HCT116 (cell line): Measurements from ENCODE around the gene OVOL2. TPM values are rescaled to one million over a fixed set of nuclear protein-coding genes. Genes with fewer than 3 reads are reported as not detected.

Experiments used
- ATAC-seq: fragments of 200-7000 bp; cut with Tn5 transposase; 2 replicates; pipeline ENCODE4 v1.9.1; 2020; ENCODE audit warnings: mild to moderate bottlenecking, moderate library complexity
- BruUV-seq: library from RNA; stranded (reverse); fragments of 400-500 nt; replicated peaks from 2 replicates; lab custom pipeline; 2021; lab: Mats Ljungman, UMichigan
- CTCF ChIA-PET: fragments of 300-600 bp; sonication (Branson Sonifier 250); formaldehyde crosslinking; loops from one replicate; lab custom pipeline; 2021; ENCODE audit warnings: antibody characterized with exemption; lab: Charles Lee
- POLR2A ChIA-PET: fragments of 300-600, 350-600 bp; sonication (Branson Sonifier 250); formaldehyde crosslinking; loops from one replicate; lab custom pipeline; 2021; ENCODE audit warnings: antibody characterized with exemption; lab: Charles Lee
- RAD21 ChIA-PET, 2 experiments: fragments of 300-600 bp; sonication (Branson Sonifier 250); formaldehyde crosslinking; loops; one replicate each; lab custom pipeline; 2023; ENCODE audit warnings: low total read pairs in 2 of 2; ENCODE audit not compliant: uncharacterized antibody in 2 of 2, unreplicated experiment in 2 of 2, low non-redundant PET in 1 of 2; lab: Charles Lee
- DNase-seq: peaks from one replicate; pipeline ENCODE4 v3.0.0-alpha.2; 2010; ENCODE audit warnings: low read depth, low spot score
- H2AFZ ChIP-seq: fragments of 200-600 bp; shearing (Covaris generic), sonication (generic); 2 replicates; pipeline ENCODE4 v1.6.1; 2017; ENCODE audit warnings: low read depth, mixed run types, mixed read lengths, antibody characterized with exemption, low read length; ENCODE audit not compliant: poor library complexity, severe bottlenecking
- H3K27ac ChIP-seq: 2 replicates; pipeline ENCODE4 v1.5.1; 2012; ENCODE audit warnings: low read depth, low read length
- H3K27me3 ChIP-seq: fragments of 200-600 bp; sonication (generic); 2 replicates; pipeline ENCODE4 v1.6.1; 2016; ENCODE audit warnings: mixed run types, low read length, mixed read lengths; ENCODE audit not compliant: insufficient read depth
- H3K36me3 ChIP-seq, 2 experiments: fragments of 200-500 bp in 1 of 2; fragments of 200-600 bp in 1 of 2; sonication (Bioruptor generic) in 1 of 2; sonication (generic) in 1 of 2; 2 replicates each; pipeline versions ENCODE4 v1.5.1 to v1.6.1; 2014 to 2016; ENCODE audit warnings: low read length in 2 of 2, inconsistent platforms in 1 of 2, mixed read lengths in 1 of 2, mixed run types in 1 of 2; ENCODE audit not compliant: insufficient read depth in 2 of 2, control insufficient read depth in 1 of 2
- H3K4me1 ChIP-seq, 2 experiments: fragments of 200-600 bp in 1 of 2; sonication (generic) in 1 of 2; 2 replicates each; pipeline versions ENCODE4 v1.5.1 to v1.6.1; 2012 to 2017; ENCODE audit warnings: low read length in 2 of 2, inconsistent platforms in 1 of 2, mild to moderate bottlenecking in 1 of 2, mixed read lengths in 1 of 2, mixed run types in 1 of 2, moderate library complexity in 1 of 2; ENCODE audit not compliant: insufficient read depth in 2 of 2, control insufficient read depth in 1 of 2
- H3K4me2 ChIP-seq: fragments of 200-600 bp; sonication (generic); 2 replicates; pipeline ENCODE4 v1.6.1; 2017; ENCODE audit warnings: mixed run types, low read length, mixed read lengths
- H3K4me3 ChIP-seq, 2 experiments: fragments of 200-600 bp in 1 of 2; sonication (generic) in 1 of 2; replicated peaks in 1 of 2; 2 replicates each; pipeline ENCODE4 v1.5.1; 2011 to 2016; ENCODE audit warnings: low read length in 2 of 2, control low read depth in 1 of 2, low read depth in 1 of 2, mild to moderate bottlenecking in 1 of 2, mixed read lengths in 1 of 2, mixed run types in 1 of 2
- H3K79me2 ChIP-seq: fragments of 200-600 bp; sonication (generic); 2 replicates; pipeline ENCODE4 v1.6.1; 2017; ENCODE audit warnings: mild to moderate bottlenecking, mixed run types, low read length, moderate library complexity, mixed read lengths; ENCODE audit not compliant: insufficient read depth
- H3K9ac ChIP-seq: fragments of 200-600 bp; sonication (generic); 2 replicates; pipeline ENCODE4 v1.6.1; 2016; ENCODE audit warnings: low read length, mixed read lengths
- H3K9me2 ChIP-seq: fragments of 200-600 bp; sonication (generic), shearing (Covaris generic); 2 replicates; pipeline ENCODE4 v1.6.1; 2017; ENCODE audit warnings: mixed run types, mild to moderate bottlenecking, moderate library complexity; ENCODE audit not compliant: insufficient read depth
- H3K9me3 ChIP-seq, 2 experiments: fragments of 200-500 bp in 1 of 2; fragments of 200-600 bp in 1 of 2; sonication (Bioruptor generic) in 1 of 2; sonication (generic) in 1 of 2; 2 replicates each; pipeline ENCODE4 v1.6.1; 2014 to 2017; ENCODE audit warnings: low read length in 2 of 2, mixed read lengths in 2 of 2, inconsistent platforms in 1 of 2, low read depth in 1 of 2, mild to moderate bottlenecking in 1 of 2, mixed run types in 1 of 2, moderate library complexity in 1 of 2; ENCODE audit not compliant: control insufficient read depth in 1 of 2, insufficient read depth in 1 of 2
- H4K20me1 ChIP-seq: fragments of 200-600 bp; sonication (generic), shearing (Covaris generic); 2 replicates; pipeline ENCODE4 v1.6.1; 2017; ENCODE audit warnings: mixed run types, mild to moderate bottlenecking, moderate library complexity; ENCODE audit not compliant: insufficient read depth
- ATF3 ChIP-seq: IDR thresholded peaks from 2 replicates; pipeline ENCODE4 v1.6.1; 2012
- CBX3 ChIP-seq: IDR thresholded peaks from 2 replicates; pipeline ENCODE4 v1.6.1; 2012; ENCODE audit warnings: low read depth
- EGR1 ChIP-seq: IDR thresholded peaks from 2 replicates; pipeline ENCODE4 v1.6.1; 2012; ENCODE audit warnings: low read depth
- ELF1 ChIP-seq: IDR thresholded peaks from 2 replicates; pipeline ENCODE4 v1.6.1; 2012; ENCODE audit warnings: low read depth, borderline replicate concordance
- EZH2 ChIP-seq: fragments of 200-600 bp; sonication (generic); IDR thresholded peaks from 2 replicates; pipeline ENCODE4 v1.6.1; 2017; ENCODE audit warnings: antibody characterized with exemption, mixed run types
- EZH2phosphoT487 ChIP-seq: fragments of 200-600 bp; IDR thresholded peaks from 2 replicates; pipeline ENCODE4 v1.6.1; 2018; ENCODE audit warnings: antibody characterized with exemption, borderline replicate concordance
- FOSL1 ChIP-seq: IDR thresholded peaks from 2 replicates; pipeline ENCODE4 v1.6.1; 2012; ENCODE audit warnings: low read depth
- JUND ChIP-seq: IDR thresholded peaks from 2 replicates; pipeline ENCODE4 v1.6.1; 2012
- MAX ChIP-seq: IDR thresholded peaks from 2 replicates; pipeline ENCODE4 v1.6.1; 2012
- RAD21 ChIP-seq: IDR thresholded peaks from 2 replicates; pipeline ENCODE4 v1.6.1; 2012; ENCODE audit warnings: low read depth, mild to moderate bottlenecking
- SP1 ChIP-seq: IDR thresholded peaks from 2 replicates; pipeline ENCODE4 v1.6.1; 2012; ENCODE audit warnings: low read depth
- SRF ChIP-seq: IDR thresholded peaks from 2 replicates; pipeline ENCODE4 v1.6.1; 2012; ENCODE audit warnings: low read depth
- TCF7L2 ChIP-seq: IDR thresholded peaks from 2 replicates; pipeline ENCODE4 v1.7.0; 2011; ENCODE audit warnings: borderline replicate concordance, inconsistent platforms; ENCODE audit not compliant: insufficient read depth, insufficient read length; ENCODE audit errors: extremely low read depth
- ZFX ChIP-seq: fragments of 450-650 bp; IDR thresholded peaks from 2 replicates; pipeline ENCODE4 v1.6.1; 2017
- intact Hi-C: fragments of 100-400 bp; cut with micrococcal nuclease; formaldehyde crosslinking; loops from 2 replicates; pipeline ENCODE4 v1.10.0; 2022
- total RNA-seq: library from RNA; stranded (reverse); gene quantifications from one replicate; pipeline ENCODE4 v1.2.1, GENCODE V29; 2021; ENCODE audit not compliant: unreplicated experiment
- TF ChIP-seq, protein P1 (sequence below): IDR thresholded peaks from 2 replicates; pipeline ENCODE4 v1.6.1; 2011; ENCODE audit warnings: mild to moderate bottlenecking, low read length, moderate library complexity; ENCODE audit not compliant: insufficient replicate concordance; ENCODE audit errors: extremely low read depth
- TF ChIP-seq, protein P2 (sequence below): IDR thresholded peaks from 2 replicates; pipeline ENCODE4 v1.6.1; 2012; ENCODE audit warnings: low read depth

OVOL2 gene
- total RNA-seq, 1 experiment from 2014 or later, result 0.86 TPM

GRCh38 chr20:18046535-18046934 is 11.2 kb downstream of the OVOL2 start:
- POLR2A ChIA-PET, result no interaction called here
- CTCF ChIA-PET, result no interaction called here
- ATAC-seq (no peak), DNase-seq (no peak)
- no peak overlapping the region for H3K4me3 ChIP-seq
- no peaks in the 10 kb centered on the region for H3K27me3 ChIP-seq
- RAD21 ChIA-PET, result no interaction called here
- H3K9me3 ChIP-seq, result peaks cover 0 to 5% of the 10 kb centered on the region in 2 experiments; a peak in 1 of 4 replicates
- intact Hi-C loops, result no loop called here
- BruUV-seq, result no TSS peak
- H3K4me1 ChIP-seq, result no peaks in the 10 kb centered on the region
- no peak overlapping the region for H2AFZ ChIP-seq
- TF ChIP-seq SRF, result no peak
- TF ChIP-seq FOSL1, result no peak
- TF ChIP-seq ZFX, result no peak
- no peak for TF ChIP-seq EZH2phosphoT487
- no peak for TF ChIP-seq EGR1
- TF ChIP-seq, protein P1, sequence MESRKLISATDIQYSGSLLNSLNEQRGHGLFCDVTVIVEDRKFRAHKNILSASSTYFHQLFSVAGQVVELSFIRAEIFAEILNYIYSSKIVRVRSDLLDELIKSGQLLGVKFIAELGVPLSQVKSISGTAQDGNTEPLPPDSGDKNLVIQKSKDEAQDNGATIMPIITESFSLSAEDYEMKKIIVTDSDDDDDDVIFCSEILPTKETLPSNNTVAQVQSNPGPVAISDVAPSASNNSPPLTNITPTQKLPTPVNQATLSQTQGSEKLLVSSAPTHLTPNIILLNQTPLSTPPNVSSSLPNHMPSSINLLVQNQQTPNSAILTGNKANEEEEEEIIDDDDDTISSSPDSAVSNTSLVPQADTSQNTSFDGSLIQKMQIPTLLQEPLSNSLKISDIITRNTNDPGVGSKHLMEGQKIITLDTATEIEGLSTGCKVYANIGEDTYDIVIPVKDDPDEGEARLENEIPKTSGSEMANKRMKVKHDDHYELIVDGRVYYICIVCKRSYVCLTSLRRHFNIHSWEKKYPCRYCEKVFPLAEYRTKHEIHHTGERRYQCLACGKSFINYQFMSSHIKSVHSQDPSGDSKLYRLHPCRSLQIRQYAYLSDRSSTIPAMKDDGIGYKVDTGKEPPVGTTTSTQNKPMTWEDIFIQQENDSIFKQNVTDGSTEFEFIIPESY, result no peak
- TF ChIP-seq SP1, result no peak
- no peak for TF ChIP-seq ATF3
- no peak for TF ChIP-seq JUND
- TF ChIP-seq RAD21, result no peak
- no peak for TF ChIP-seq EZH2
- TF ChIP-seq MAX, result no peak
- no peak for TF ChIP-seq TCF7L2
- no peak for TF ChIP-seq CBX3
- TF ChIP-seq, protein P2, sequence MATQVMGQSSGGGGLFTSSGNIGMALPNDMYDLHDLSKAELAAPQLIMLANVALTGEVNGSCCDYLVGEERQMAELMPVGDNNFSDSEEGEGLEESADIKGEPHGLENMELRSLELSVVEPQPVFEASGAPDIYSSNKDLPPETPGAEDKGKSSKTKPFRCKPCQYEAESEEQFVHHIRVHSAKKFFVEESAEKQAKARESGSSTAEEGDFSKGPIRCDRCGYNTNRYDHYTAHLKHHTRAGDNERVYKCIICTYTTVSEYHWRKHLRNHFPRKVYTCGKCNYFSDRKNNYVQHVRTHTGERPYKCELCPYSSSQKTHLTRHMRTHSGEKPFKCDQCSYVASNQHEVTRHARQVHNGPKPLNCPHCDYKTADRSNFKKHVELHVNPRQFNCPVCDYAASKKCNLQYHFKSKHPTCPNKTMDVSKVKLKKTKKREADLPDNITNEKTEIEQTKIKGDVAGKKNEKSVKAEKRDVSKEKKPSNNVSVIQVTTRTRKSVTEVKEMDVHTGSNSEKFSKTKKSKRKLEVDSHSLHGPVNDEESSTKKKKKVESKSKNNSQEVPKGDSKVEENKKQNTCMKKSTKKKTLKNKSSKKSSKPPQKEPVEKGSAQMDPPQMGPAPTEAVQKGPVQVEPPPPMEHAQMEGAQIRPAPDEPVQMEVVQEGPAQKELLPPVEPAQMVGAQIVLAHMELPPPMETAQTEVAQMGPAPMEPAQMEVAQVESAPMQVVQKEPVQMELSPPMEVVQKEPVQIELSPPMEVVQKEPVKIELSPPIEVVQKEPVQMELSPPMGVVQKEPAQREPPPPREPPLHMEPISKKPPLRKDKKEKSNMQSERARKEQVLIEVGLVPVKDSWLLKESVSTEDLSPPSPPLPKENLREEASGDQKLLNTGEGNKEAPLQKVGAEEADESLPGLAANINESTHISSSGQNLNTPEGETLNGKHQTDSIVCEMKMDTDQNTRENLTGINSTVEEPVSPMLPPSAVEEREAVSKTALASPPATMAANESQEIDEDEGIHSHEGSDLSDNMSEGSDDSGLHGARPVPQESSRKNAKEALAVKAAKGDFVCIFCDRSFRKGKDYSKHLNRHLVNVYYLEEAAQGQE, result no peak
- no peak for TF ChIP-seq ELF1
- no peaks in the 10 kb centered on the region for H3K9me2 ChIP-seq
- no peaks in the 10 kb centered on the region for H3K79me2 ChIP-seq
- H3K9ac ChIP-seq, result no peak overlapping the region
- H3K4me2 ChIP-seq, result no peak overlapping the region
- H3K36me3 ChIP-seq, result no peaks in the 10 kb centered on the region
- no peaks in the 10 kb centered on the region for H4K20me1 ChIP-seq
- no peak overlapping the region for H3K27ac ChIP-seq
